ENCODE results near the gene NAT9. TPM values are rescaled to one million over a fixed set of nuclear protein-coding genes. Genes with fewer than 3 reads are reported as not detected.

Gene NAT9
- total and polyA plus RNA-seq, 2 experiments from 2014 or later = 29.2 to 34.8 TPM

DNA sequence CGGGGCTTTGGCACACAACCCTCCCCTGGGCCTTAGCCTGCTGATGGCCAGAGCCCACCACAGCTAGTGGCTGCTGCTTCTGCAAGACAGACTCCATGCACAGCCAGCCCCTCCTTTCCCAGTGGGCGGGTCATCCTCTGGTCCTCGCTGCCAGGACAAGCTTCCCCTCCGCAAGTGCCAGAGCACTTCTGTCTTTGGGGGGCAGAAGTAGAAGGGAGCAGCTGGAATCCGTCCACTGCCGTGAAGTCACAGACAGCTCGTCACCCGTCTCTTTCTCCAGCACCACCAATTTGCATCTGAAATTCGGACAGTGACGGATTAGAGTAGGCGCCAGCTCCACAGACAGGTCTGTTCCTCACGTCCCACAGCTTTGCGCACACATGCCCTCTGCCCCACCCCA, 31.3 kb upstream of the NAT9 start:
- Histone ChIP-seq H3K4me3 (no peak overlapping the region), H3K36me3 (replicated peaks; ENCODE audit: insufficient read depth, low read depth) (no peaks in the 10 kb centered on the region), H3K4me2 (no peak overlapping the region), H3K27me3 (no peaks in the 10 kb centered on the region), H2AFZ (no peak overlapping the region), H3K79me2 (no peaks in the 10 kb centered on the region), H4K20me1 (ENCODE audit: insufficient read depth, poor library complexity, severe bottlenecking) (no peaks in the 10 kb centered on the region), H3K9me2 (replicated peaks; ENCODE audit: insufficient read depth) (no peaks in the 10 kb centered on the region), H3K4me1 (ENCODE audit: insufficient read depth) (no peaks in the 10 kb centered on the region), H3K27ac (no peak overlapping the region), H3K9me3 (ENCODE audit: low read depth) (no peaks in the 10 kb centered on the region)
- TF ChIP-seq EZH2phosphoT487 (IDR thresholded peaks at IDR 0.05; ENCODE audit: low read depth, severe bottlenecking, unreplicated experiment) (no peak), EZH2 (IDR thresholded peaks at IDR 0.05; ENCODE audit: borderline replicate concordance) (no peak)
- TF ChIP-seq, protein P1, sequence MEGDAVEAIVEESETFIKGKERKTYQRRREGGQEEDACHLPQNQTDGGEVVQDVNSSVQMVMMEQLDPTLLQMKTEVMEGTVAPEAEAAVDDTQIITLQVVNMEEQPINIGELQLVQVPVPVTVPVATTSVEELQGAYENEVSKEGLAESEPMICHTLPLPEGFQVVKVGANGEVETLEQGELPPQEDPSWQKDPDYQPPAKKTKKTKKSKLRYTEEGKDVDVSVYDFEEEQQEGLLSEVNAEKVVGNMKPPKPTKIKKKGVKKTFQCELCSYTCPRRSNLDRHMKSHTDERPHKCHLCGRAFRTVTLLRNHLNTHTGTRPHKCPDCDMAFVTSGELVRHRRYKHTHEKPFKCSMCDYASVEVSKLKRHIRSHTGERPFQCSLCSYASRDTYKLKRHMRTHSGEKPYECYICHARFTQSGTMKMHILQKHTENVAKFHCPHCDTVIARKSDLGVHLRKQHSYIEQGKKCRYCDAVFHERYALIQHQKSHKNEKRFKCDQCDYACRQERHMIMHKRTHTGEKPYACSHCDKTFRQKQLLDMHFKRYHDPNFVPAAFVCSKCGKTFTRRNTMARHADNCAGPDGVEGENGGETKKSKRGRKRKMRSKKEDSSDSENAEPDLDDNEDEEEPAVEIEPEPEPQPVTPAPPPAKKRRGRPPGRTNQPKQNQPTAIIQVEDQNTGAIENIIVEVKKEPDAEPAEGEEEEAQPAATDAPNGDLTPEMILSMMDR (IDR thresholded peaks at IDR 0.05; ENCODE audit: poor library complexity) = no peak
- 86% methylated on average over 13 of the region's 13 CpGs for WGBS (ENCODE audit: low lambda C conversion rate, missing lambda C conversion rate)
- DNase-seq (ENCODE audit: low spot score) = no peak

DNA sequence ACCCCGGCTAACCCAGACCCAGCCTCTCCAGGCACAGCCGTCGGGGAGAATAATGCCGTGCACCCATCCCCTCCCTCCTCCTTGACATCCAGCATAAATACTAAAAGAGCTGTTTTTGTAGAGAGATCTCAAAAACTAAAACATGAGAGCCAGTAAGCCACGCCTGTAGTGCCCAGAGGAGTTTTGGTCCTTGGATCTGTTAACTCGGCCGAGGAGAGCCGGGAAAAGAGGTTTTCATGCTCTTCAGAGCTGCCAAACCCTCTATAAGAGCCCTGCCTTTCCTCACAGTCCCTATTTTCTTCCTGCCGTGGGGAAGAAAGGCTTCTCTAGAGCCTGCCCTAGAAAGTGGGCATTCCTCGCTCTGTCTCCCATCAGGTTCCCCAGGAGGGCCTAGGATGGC, 30.2 kb upstream of the NAT9 start:
- WGBS (ENCODE audit: low lambda C conversion rate, missing lambda C conversion rate) = 98% methylated on average over 10 of the region's 10 CpGs
- Histone ChIP-seq H2AFZ (no peak overlapping the region), H3K27me3 (no peaks in the 10 kb centered on the region), H3K27ac (no peak overlapping the region), H3K36me3 (replicated peaks; ENCODE audit: insufficient read depth, low read depth) (no peaks in the 10 kb centered on the region), H3K4me2 (no peak overlapping the region), H4K20me1 (ENCODE audit: insufficient read depth, poor library complexity, severe bottlenecking) (no peaks in the 10 kb centered on the region), H3K79me2 (no peaks in the 10 kb centered on the region), H3K9me2 (replicated peaks; ENCODE audit: insufficient read depth) (no peaks in the 10 kb centered on the region), H3K4me1 (ENCODE audit: insufficient read depth) (no peaks in the 10 kb centered on the region), H3K9me3 (ENCODE audit: low read depth) (no peaks in the 10 kb centered on the region), H3K4me3 (no peak overlapping the region)
- no peak for DNase-seq (ENCODE audit: low spot score)
- TF ChIP-seq, protein P1 (IDR thresholded peaks at IDR 0.05; ENCODE audit: poor library complexity) = no peak
- TF ChIP-seq EZH2 (IDR thresholded peaks at IDR 0.05; ENCODE audit: borderline replicate concordance) = no peak
- TF ChIP-seq EZH2phosphoT487 (IDR thresholded peaks at IDR 0.05; ENCODE audit: low read depth, severe bottlenecking, unreplicated experiment) = no peak

DNA sequence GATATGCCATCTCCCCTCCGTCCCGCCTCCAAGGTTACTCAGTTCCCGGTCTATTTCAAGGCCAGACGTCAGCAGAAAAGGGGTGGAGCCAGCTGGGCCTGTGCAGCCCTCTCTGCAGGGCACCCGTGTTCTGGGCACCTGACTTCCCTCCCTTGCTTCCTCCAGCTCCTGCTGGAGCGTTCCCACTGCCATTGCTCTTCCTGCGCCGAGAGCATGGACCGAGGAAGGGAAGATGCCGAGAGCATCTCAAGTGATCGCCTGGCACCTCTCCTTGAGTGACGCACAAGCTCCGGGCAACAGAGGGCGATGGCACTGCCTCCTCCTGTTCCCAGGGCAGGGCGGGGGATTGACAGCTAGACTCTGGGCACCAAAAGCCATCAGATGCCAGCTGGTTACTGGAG, 29.4 kb upstream of the NAT9 start:
- H3K36me3 ChIP-seq (replicated peaks; ENCODE audit: insufficient read depth, low read depth) = no peaks in the 10 kb centered on the region

More for the DNA sequence above, 29.4 kb upstream of the NAT9 start:
- H2AFZ ChIP-seq = no peak overlapping the region
- no peaks in the 10 kb centered on the region for H3K9me3 ChIP-seq (ENCODE audit: low read depth)
- H4K20me1 ChIP-seq (ENCODE audit: insufficient read depth, poor library complexity, severe bottlenecking) = no peaks in the 10 kb centered on the region
- no peak overlapping the region for H3K4me3 ChIP-seq
- TF ChIP-seq EZH2phosphoT487 (IDR thresholded peaks at IDR 0.05; ENCODE audit: low read depth, severe bottlenecking, unreplicated experiment) (no peak), EZH2 (IDR thresholded peaks at IDR 0.05; ENCODE audit: borderline replicate concordance) (no peak)
- TF ChIP-seq, protein P1 (IDR thresholded peaks at IDR 0.05; ENCODE audit: poor library complexity) = no peak
- no peak overlapping the region for H3K27ac ChIP-seq
- 86% methylated on average over 15 of the region's 15 CpGs for WGBS (ENCODE audit: low lambda C conversion rate, missing lambda C conversion rate)
- H3K4me1 ChIP-seq (ENCODE audit: insufficient read depth) = no peaks in the 10 kb centered on the region
- DNase-seq (ENCODE audit: low spot score) = no peak
- H3K27me3 ChIP-seq = no peaks in the 10 kb centered on the region
- no peaks in the 10 kb centered on the region for H3K79me2 ChIP-seq
- H3K4me2 ChIP-seq = no peak overlapping the region
- no peaks in the 10 kb centered on the region for H3K9me2 ChIP-seq (replicated peaks; ENCODE audit: insufficient read depth)
